Hepatocyte (in vitro differentiated cells): ENCODE results near the gene SLC1A1. TPM values are rescaled to one million over a fixed set of nuclear protein-coding genes. Genes with fewer than 3 reads are reported as not detected.
"Not testable (repeated sequence)": the region's sequence is repeated elsewhere in the genome, so short reads cannot be mapped to it uniquely, and the experiment has no call there.

ENCODE experiments used
- DNase-seq: peaks from one replicate; pipeline ENCODE4 v3.0.0-alpha.2; 2016; ENCODE audit warnings: low spot score
- H2AFZ ChIP-seq: fragments of 200-600 bp; sonication (generic); 2 replicates; pipeline ENCODE4 v1.6.0; 2016; ENCODE audit warnings: antibody characterized with exemption, mild to moderate bottlenecking
- H3K27ac ChIP-seq: fragments of 200-600 bp; sonication (generic); 2 replicates; pipeline ENCODE4 v1.5.1; 2016; ENCODE audit warnings: mild to moderate bottlenecking
- H3K27me3 ChIP-seq: fragments of 200-600 bp; sonication (generic); 2 replicates; pipeline ENCODE4 v1.6.1; 2016
- H3K36me3 ChIP-seq: fragments of 200-600 bp; sonication (generic); replicated peaks from 2 replicates; pipeline ENCODE4 v1.5.1; 2016; ENCODE audit warnings: low read depth; ENCODE audit not compliant: insufficient read depth
- H3K4me1 ChIP-seq: fragments of 200-600 bp; sonication (generic); 2 replicates; pipeline ENCODE4 v1.5.1; 2016; ENCODE audit warnings: mild to moderate bottlenecking, moderate library complexity; ENCODE audit not compliant: insufficient read depth
- H3K4me2 ChIP-seq: fragments of 200-600 bp; sonication (generic); 2 replicates; pipeline ENCODE4 v1.6.0; 2016
- H3K4me3 ChIP-seq: fragments of 200-600 bp; sonication (generic); 2 replicates; pipeline ENCODE4 v1.5.1; 2016; ENCODE audit warnings: mild to moderate bottlenecking
- H3K79me2 ChIP-seq: fragments of 200-600 bp; sonication (generic); 2 replicates; pipeline ENCODE4 v1.6.0; 2017; ENCODE audit warnings: mild to moderate bottlenecking
- H3K9me2 ChIP-seq: fragments of 200-600 bp; sonication (generic); replicated peaks from 2 replicates; pipeline ENCODE4 v1.6.0; 2017; ENCODE audit warnings: mild to moderate bottlenecking; ENCODE audit not compliant: insufficient read depth
- H3K9me3 ChIP-seq: fragments of 200-600 bp; sonication (generic); 2 replicates; pipeline ENCODE4 v1.5.1; 2016; ENCODE audit warnings: low read depth, mild to moderate bottlenecking
- H4K20me1 ChIP-seq: fragments of 200-600 bp; sonication (generic); 2 replicates; pipeline ENCODE4 v1.6.0; 2016; ENCODE audit warnings: mild to moderate bottlenecking; ENCODE audit not compliant: insufficient read depth, poor library complexity, severe bottlenecking
- CTCF ChIP-seq: fragments of 200-600 bp; sonication (generic); IDR thresholded peaks from 2 replicates; pipeline ENCODE4 v1.5.1; 2016; ENCODE audit warnings: antibody characterized with exemption, mild to moderate bottlenecking; ENCODE audit not compliant: poor library complexity
- EZH2 ChIP-seq: fragments of 200-600 bp; sonication (generic); IDR thresholded peaks from 2 replicates; pipeline ENCODE4 v1.6.1; 2016; ENCODE audit warnings: antibody characterized with exemption, mild to moderate bottlenecking, borderline replicate concordance
- EZH2phosphoT487 ChIP-seq: fragments of 200-600 bp; sonication (generic); IDR thresholded peaks from one replicate; pipeline ENCODE4 v1.6.1; 2018; ENCODE audit warnings: antibody characterized with exemption, mild to moderate bottlenecking, low read depth, moderate library complexity; ENCODE audit not compliant: unreplicated experiment, severe bottlenecking
- WGBS: methylation state at CpG from one replicate; pipeline ENCODE4 v1.1.6; 2016; ENCODE audit warnings: low lambda C conversion rate; ENCODE audit errors: missing lambda C conversion rate; 5-methylcytosine and 5-hydroxymethylcytosine counted together
- polyA plus RNA-seq: library from polyadenylated mRNA; unstranded; fragments of >200 nt; fragmentation: Nextera tagmentation; extraction: Ambion mirVana; gene quantifications from 2 replicates; pipeline ENCODE4 v1.2.1, GENCODE V29; 2016
- total RNA-seq: library from RNA; depleted of rRNA; stranded (reverse); fragments of >200 nt; gene quantifications from 2 replicates; pipeline ENCODE4 v1.2.3, GENCODE V29; 2014

The SLC1A1 gene
- total and polyA plus RNA-seq, 2 experiments from 2014 or later, result 36.1 to 50.7 TPM

DNA sequence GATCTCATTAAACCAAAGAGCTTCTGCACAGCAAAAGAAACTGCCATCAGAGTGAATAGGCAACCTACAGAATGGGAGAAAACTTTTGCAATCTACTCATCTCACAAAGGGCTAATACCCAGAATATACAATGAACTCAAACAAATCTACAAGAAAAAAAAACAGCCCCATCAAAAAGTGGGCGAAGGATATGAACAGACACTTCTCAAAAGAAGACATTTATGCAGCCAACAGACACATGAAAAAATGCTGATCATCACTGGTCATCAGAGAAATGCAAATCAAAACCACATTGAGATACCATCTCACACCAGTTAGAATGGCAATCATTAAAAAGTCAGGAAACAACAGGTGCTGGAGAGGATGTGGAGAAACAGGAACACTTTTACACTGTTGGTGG is 45.9 kb downstream of the SLC1A1 start:
- H4K20me1 ChIP-seq, H3K4me2 ChIP-seq, H3K4me1 ChIP-seq, H3K4me3 ChIP-seq, H3K36me3 ChIP-seq, H3K9me3 ChIP-seq, DNase-seq, H2AFZ ChIP-seq, H3K27me3 ChIP-seq, H3K79me2 ChIP-seq, H3K27ac ChIP-seq, H3K9me2 ChIP-seq: not testable (repeated sequence)
- WGBS, result 69% methylated on average over 1 of the region's 1 CpG

DNA sequence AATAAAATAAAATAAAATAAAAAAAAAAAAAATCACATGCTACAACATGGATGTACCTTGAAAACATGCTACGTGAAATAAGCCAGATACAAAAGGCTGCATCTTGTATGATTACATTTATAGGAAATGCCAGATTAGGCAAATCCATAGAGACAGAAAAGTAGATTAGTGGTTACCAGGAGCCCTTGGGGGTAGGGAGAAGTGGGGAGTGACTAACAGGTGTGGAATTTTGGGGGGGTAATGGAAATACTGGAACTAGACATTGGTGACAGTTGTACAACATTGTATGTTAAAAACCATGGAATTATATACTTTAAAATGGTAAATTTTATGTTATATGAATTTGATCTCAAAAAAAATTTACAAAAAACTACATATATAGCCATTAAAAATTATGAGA is 47.3 kb downstream of the SLC1A1 start:
- H3K79me2 ChIP-seq, result no peaks in the 10 kb centered on the region
- TF ChIP-seq EZH2phosphoT487, result no peak
- TF ChIP-seq EZH2, result no peak
- TF ChIP-seq CTCF, result no peak
- H3K9me2 ChIP-seq, result no peaks in the 10 kb centered on the region
- no peaks in the 10 kb centered on the region for H3K27me3 ChIP-seq
- H2AFZ ChIP-seq, result no peak overlapping the region
- H3K4me3 ChIP-seq, result no peak overlapping the region
- no peak overlapping the region for H3K4me2 ChIP-seq
- peaks cover 12% of the 10 kb centered on the region for H3K4me1 ChIP-seq
- WGBS, result 100% methylated on average over 1 of the region's 1 CpG
- DNase-seq, result no peak
- no peaks in the 10 kb centered on the region for H3K9me3 ChIP-seq
- H3K36me3 ChIP-seq, result no peaks in the 10 kb centered on the region
- no peaks in the 10 kb centered on the region for H4K20me1 ChIP-seq
- H3K27ac ChIP-seq, result no peak overlapping the region

GRCh38 chr9:4538107-4538506 is 47.8 kb downstream of the SLC1A1 start:
- Histone ChIP-seq H3K27me3 (no peaks in the 10 kb centered on the region), H2AFZ (no peak overlapping the region), H3K9me3 (no peaks in the 10 kb centered on the region), H3K4me1 (peaks cover 12% of the 10 kb centered on the region), H4K20me1 (no peaks in the 10 kb centered on the region), H3K4me3 (no peak overlapping the region), H3K36me3 (no peaks in the 10 kb centered on the region), H3K79me2 (no peaks in the 10 kb centered on the region), H3K27ac (no peak overlapping the region), H3K4me2 (no peak overlapping the region), H3K9me2 (no peaks in the 10 kb centered on the region)
- TF ChIP-seq CTCF (no peak), EZH2 (no peak), EZH2phosphoT487 (no peak)
- 50% methylated on average over 2 of the region's 2 CpGs for WGBS
- DNase-seq, result no peak

- H4K20me1 ChIP-seq, result no peaks in the 10 kb centered on the region
- H3K4me3 ChIP-seq, result no peak overlapping the region
- no peaks in the 10 kb centered on the region for H3K9me2 ChIP-seq
- no peaks in the 10 kb centered on the region for H3K27me3 ChIP-seq
- 69% methylated on average over 4 of the region's 4 CpGs for WGBS
- no peak overlapping the region for H3K4me2 ChIP-seq
- no peaks in the 10 kb centered on the region for H3K9me3 ChIP-seq
- no peak overlapping the region for H2AFZ ChIP-seq
- H3K36me3 ChIP-seq, result no peaks in the 10 kb centered on the region
- peaks cover 12% of the 10 kb centered on the region for H3K4me1 ChIP-seq
- no peaks in the 10 kb centered on the region for H3K79me2 ChIP-seq
- DNase-seq, result no peak
- no peak overlapping the region for H3K27ac ChIP-seq
- TF ChIP-seq EZH2 (no peak), CTCF (no peak), EZH2phosphoT487 (no peak)
These were observed 48.4 kb downstream of the SLC1A1 start for GRCh38 chr9:4538621-4539020.
